Renal cortex interstitium (tissue), 11 donors: Measurements from ENCODE around the gene CHMP2A. TPM values are rescaled to one million over a fixed set of nuclear protein-coding genes. Genes with fewer than 3 reads are reported as not detected.
"Not testable (repeated sequence)": the region's sequence is repeated elsewhere in the genome, so short reads cannot be mapped to it uniquely, and the experiment has no call there.

Experiments
- DNase-seq, 11 donors: peaks; one replicate each; pipeline ENCODE4 v3.0.0-alpha.2; 2013; ENCODE audit warnings: low read depth in 9 of 11, low spot score in 4 of 11; ENCODE audit errors: extremely low read depth in 1 of 11
- polyA plus RNA-seq, 3 donors: library from polyadenylated mRNA; unstranded; fragments of 120-200 nt; gene quantifications; one replicate each; pipeline ENCODE4 v1.2.1, GENCODE V29; 2013; ENCODE audit not compliant: insufficient read length in 3 of 3

Gene CHMP2A
- polyA plus RNA-seq, 3 donors = 108 to 132 (median 128) TPM

DNA sequence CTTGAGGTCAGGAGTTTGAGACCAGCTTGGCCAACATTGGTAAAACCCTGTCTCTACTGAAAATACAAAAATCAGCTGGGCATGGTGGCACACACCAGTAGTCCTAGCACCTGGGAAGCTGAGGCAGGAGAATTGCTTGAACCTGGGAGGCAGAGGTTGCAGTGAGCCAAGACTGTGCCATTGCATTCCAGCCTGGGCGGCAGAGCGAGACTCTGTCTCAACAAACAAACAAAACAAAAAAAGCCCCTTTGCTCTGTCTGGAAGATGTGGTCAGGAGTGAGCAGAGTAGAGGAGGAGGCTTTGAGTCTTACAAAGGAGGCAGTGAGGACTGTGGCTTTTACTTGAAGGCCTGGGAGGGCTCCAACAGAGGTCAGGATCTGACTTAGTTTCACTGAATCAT lies 22.7 kb upstream of the CHMP2A start:
- DNase-seq = not testable (repeated sequence)

DNA sequence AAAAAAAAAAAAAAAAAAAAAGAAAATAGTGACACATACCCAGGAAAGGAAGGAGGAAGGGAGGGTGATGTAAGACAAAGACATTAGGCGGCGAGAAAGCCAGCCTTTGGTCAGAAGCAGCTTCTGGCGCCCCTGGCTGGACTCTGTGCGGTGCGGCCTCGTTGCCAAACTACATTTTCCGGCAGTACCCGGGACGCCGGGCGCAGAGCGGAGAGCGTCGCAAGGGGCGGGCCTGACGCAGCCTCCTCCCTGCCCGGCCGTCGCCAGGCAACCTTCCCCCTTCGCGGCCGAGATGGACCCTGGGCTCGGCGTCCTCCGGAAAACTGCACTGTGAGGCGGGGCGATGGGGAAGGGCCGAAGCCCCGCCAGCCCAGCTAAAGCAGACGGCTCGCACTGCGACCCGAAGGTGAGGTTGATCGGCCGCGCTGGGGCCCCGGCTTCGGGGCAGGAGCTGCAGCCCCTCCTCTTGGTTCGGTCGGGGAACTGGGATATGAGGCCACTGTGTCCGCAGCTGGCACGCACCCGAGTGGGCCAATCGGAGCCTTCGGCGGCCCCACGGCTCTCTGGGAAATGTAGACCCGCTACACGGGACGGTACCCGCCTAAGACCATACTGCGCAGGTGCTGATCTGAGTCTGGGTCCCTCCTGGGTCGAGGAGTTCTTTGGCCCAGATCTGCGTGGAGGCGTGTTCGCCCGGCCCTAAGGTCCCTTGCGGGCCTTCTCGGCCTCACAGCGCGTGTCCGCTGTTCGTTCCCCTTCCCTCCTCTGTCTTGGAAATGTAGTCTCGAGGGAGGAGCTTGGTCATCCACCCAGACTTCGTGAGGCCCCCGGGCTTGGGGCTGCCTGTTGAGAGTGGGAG lies 20.5 kb upstream of the CHMP2A start:
- DNase-seq = peak in 10 of 11 donors; percentile 79 to 92 (median 90)

- no peak for DNase-seq
Observed at GRCh38 chr19:58573658-58574164, 18.8 kb upstream of the CHMP2A start.

- DNase-seq = peak; percentile 98 to 100 (median 100)
Observed at GRCh38 chr19:58572818-58573657, 18.1 kb upstream of the CHMP2A start, which contains the start of gene MZF1. TSS of gene MZF1 (minus strand) at chr19:58573335. CDS start at chr19:58571389, 1,946 bp downstream.

DNA sequence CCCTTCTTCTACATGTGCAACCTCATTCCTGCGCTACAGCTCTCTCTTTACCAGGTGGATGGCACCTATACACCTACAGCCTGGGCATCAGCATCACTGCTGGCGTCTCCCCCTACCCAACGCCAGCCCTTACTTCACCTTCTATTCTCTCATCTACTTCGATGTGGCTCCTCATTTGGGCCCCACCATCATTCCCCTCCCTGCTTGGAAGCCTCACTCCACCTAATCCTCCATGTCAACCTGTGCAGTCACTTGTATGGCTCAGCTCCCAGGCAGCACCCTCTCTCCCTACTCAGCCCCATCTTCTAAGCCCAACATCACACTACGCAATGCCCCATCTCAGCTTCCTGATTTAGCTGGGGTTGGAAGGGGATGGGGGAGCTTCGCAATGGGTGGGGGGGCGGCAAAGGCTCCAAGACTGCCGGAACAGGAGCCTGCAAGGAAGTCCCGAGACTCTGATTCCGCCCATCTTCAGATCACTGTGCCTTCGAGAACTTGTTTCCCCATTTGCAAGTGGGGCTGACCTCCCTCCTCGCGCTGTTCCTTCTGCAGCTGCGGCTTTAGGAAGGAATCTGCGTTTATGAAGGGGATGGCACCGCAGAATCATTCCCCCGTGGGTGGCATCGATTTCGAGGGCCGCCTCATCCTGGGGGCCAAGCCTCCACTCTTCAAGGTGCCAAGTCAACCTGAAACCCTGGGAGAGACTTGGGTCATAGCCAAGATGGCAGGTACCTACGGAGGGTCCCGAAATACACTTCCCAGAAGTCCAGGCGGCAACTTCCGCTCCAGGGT lies 17.3 kb upstream of the CHMP2A start:
- no peak for DNase-seq

- no peak for DNase-seq
Observed at GRCh38 chr19:58571575-58571947, 16.7 kb upstream of the CHMP2A start.

DNA sequence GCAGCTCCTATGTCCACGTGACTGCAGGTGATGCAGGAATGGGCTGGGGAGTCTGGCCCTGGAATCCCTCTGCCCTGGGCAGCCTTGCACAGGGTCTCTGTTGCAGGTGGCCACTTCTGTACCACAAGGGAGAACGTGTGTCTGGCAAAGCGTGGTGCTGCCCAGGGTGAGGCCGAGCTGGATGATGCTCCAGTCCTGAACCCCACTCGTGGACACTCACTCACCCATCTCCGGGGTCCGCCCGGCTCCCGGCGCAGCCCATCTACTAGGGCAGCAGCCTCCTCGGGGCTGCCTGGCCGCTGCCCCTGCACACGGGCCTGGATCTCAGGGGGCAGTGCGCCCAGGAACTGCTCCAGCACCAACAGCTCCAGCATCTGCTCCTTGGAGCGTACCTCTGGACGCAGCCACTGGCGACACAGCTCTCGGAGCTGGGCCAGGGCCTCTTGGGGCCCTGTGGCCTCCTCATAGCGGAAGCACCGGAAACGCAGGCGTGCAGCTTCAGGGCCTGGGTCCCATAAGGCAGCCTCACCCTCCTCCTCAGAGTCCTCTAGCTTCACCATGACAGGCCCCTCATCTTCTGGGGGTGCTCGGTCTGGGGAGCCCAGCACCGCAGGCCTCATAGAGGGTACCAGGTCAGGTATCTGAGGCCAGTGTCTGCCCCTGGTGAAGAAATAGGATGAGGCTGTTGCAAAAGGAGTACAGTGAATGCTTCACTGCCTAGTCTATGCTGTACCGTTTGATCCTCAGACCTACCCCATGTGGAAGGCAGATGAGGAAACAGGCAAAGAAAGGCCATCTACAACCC lies 16.1 kb upstream of the CHMP2A start:
- DNase-seq = no peak

- DNase-seq = no peak
Observed at GRCh38 chr19:58569943-58570670, 15.2 kb upstream of the CHMP2A start.

DNA sequence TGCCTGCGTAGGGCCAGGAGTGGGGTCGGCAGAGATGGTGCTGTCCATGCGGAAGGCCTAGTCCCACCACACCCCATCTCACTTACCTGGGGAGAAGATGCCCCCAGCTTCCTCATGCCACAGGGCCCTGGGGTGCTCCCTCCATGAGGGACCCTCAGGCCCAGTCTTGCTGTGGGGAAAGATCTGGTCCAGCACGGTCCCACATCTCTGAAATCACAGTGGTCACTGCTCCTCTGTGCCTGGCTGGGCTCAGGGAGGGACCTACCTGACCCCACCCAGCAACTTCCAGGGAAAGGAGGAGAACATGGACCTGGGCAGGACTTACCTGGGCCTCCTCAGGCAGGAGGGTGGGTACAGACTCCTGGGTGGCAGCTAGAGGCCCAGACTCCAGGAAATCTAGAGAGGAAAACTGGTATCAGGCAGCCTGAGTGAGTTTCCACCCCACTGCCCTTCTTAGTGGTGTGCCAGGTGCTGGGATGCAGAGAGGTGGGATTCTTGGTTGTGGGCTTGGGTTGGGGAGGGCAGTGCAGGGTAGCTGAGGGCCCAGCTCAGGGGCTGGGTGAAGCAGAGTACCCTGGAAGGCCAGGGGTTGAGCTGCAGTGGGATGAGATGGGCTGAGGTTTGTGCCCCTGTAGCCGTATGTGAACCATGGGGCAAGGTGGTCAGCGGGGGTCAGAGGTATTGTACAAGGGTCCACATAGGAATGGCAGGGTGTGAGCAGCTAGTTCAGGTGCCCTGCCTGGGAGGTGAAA lies 14.5 kb upstream of the CHMP2A start:
- no peak for DNase-seq

GRCh38 chr19:58568453-58569130 lies 13.7 kb upstream of the CHMP2A start:
- DNase-seq = no peak

GRCh38 chr19:58566989-58567388 lies 12.1 kb upstream of the CHMP2A start:
- no peak for DNase-seq

DNA sequence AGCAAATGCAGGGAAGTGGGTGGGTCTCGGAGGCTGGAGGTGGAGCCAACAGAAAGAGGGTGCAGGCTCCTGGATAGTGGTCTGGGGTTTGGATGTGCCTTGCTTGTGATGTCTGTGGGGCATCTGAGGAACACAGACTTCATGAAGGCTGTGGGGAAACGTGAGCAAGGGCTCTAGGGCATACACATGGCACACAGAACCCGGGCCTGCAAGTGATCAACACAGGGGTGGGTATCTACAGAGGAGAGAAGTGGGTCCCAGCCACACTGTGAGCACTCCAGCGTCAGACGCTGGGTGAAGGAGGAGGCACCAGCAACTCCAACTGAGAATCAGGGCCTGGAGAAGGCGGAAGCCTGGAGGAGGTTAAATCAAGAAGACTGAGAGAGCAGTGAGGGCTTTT lies 8.9 kb upstream of the CHMP2A start:
- DNase-seq = no peak

GRCh38 chr19:58563034-58563573 lies 8.2 kb upstream of the CHMP2A start:
- DNase-seq = peak in 1 of 11 donors; percentile 33

DNA sequence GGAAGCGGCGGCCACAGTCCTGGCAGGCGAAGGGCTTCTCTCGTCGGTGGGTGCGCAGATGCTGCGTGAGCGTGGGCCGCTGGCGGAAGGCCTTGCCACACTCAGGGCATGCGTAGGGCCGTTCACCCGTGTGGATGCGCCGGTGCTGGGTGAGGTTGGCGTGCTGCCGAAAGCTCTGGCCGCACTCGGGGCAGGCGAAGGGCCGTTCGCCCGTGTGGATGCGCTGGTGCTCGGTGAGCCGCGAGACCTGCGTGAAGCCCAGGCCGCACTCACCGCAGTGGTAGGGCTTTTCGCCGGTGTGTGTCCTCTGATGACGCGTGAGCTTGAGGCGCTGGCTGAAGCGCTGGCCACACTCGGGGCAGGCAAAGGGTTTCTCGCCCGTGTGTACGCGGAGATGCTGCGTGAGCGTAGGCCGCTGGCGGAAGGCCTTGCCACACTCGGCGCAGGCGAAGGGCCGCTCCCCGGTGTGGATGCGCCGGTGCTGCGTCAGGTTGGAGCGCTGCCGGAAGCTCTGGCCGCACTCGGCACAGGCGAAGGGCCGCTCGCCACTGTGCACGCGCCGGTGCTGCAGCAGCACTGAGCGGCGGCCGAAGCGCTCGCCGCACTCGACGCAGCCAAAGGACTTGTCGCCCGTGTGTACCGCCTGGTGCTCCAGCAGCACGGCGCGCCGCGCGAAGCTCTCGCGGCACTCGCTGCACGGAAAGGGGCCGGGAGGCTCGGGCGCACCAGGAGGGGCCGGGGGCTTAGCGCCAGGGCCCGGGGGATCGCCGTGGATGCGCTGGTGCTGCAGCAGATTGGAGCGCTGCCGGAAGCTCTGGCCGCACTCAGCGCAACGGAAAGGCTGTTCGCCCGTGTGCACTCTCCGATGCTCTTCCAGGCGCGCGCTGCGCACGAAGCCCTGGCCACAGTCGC lies 7.5 kb upstream of the CHMP2A start:
- no peak for DNase-seq
